Activated naive CD4-positive, alpha-beta T cell (primary cell): ENCODE results near the gene PTTG1IP.
A peak's percentile ranks its signal among the peaks of the same experiment; 100 is the strongest.
"Not testable (repeated sequence)": the region's sequence is repeated elsewhere in the genome, so short reads cannot be mapped to it uniquely, and the experiment has no call there.

Experiments
- DNase-seq, 4 experiments: peaks; one replicate each; lab custom pipeline; 2025; lab: John Stamatoyannopoulos, UW

Gene PTTG1IP

DNA sequence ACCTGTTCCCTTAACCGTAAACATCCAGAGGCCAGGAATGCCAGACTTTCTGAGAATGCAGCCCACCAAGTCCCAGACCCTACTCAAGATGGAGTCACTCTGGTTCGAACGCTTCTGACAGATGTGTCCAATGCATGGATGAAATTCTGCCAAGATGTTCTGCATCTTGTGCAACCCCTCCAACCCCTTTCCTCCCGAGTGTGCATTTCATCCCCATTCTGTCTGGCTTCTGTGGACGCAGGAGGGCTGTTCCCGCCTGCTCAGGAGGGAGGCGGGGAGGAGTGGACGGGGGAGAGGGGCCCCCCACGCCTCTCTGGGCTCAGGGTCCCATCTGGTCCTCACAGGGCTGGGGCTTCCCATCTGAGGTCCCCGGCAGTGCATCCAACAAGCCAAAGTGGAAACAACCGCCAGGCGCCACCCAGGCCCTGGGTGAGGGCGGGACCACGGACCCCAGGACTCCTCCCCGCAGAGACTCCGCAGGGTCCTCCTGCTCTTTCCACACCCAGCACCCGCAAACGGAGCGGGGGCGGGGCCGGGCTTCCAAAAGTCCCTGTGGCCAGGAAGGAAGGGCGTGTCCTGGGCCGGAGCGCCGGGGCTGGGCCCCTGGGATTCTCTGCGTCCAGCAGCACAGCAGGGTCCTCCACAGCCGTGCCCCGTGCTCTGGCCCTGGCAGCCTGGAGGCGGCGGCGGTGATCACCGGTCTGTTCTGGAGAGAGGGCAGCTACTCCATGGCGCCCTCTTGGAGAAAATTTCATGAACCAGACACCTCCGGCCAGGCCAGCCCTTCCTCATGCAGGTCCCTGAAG lies 27.9 kb downstream of the PTTG1IP start:
- DNase-seq: peak in 2 of 4 experiments; percentile 23 to 28

DNA sequence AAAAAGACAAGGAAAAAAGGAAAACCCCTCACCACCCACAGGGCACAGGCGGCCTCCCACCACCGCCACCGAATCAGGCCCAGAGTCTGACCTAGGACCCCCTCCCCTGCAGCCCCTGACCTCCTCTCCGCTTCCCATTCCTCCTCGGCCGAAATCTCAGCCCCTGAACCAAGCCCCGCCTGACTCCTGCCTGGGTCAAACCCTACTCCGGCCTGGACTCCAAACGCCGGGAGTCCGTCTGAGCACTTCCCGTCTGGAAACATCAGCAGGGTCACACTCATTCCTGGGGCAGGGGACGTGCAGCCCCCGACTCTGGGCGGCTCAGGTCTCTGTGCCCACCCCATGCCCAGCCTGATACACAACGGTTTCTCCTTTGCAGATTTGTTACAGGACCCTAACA lies 29.2 kb downstream of the PTTG1IP start:
- no peak for DNase-seq

DNA sequence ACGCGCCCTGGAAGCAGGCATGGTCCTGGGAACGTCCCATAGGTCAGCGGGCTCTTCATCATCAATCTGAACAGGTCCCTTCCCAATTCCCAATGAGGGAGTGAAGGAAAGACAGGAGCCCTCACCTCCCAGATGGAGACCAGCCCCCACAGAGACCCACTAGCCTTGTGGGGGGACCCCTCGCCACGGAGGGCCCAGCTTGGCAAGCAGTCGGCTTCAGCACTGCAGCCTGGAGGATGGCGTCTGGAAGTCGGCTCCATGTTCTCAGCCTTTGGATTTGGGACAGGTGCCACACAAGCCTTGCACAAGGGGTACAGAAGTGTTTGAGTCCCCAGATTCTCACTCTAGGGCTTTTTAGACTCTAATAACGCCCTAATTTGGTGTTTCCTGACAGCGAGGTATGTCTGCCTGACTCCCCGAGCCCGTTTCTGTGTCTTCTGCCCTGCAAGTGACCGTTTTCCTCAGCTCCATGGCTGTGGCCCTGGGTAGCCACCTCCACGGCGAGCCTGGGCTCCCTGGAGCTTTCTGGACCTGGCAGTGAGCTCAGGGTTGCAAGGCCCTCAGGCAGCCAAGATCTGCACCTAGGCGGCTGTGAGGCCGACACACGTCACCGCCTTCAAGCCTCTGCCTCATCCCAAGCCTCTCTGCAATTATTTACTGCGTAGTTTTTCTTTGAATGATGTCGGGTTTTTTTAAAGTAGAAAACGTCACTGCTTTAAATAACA lies 30.6 kb downstream of the PTTG1IP start:
- no peak for DNase-seq

DNA sequence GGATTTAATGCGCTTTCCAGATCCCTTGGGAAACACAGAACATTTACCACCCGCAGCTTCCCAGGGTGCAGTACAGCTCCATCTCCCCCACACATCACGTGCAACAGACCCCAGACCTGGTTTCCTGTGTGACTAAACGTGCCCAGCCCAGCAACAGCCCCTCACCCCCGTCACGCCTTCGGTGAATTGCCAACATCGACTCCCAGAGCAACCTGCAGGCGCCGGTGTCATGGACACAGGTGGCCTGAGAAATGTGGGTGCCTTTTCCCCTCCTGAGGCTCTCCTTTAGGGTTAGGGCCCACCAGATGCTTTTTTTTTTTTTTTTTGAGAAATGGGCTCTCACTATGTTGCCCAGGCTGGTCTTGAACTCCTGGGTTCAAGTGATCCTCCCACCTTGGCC lies 31.4 kb downstream of the PTTG1IP start:
- no peak for DNase-seq

DNA sequence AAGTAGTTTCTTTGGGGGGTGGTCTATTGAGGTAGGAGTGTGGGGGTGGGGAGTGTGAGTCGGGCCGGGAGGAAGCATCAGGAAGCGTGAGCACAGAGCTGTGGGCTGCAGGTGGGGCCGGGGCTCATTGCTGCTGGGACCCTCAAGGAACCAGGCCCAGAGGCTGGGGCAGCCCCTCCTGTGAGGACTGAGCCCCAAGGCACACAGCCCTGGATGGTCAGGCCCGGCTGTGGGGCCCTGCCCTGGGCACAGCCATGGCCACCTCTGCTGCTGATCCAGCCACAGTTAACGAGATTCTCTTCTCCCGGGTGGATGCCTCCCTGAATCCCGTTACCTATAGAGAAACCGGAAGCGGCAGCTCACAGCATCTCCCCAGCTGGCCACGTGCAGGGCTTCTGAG lies 32.7 kb downstream of the PTTG1IP start:
- no peak for DNase-seq

DNA sequence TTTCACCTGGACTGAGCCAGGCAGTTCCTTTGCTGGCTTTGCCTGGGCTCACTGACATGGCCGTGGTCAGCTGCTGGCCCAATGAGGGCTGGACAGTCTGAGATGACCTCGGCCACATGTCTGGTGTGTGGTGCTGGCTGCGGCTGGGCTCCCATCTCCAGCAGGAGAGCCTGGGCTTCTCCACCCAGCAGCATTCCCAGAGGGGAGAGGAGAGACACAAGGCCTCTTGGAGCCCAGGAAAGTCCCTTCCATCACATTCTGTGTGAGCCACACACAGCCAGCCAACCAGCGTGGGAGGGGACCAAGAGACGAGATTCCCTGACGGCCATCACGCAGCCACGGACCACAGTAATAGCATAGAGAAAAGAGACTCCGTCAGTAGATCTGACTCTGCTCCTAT lies 34.5 kb downstream of the PTTG1IP start:
- no peak for DNase-seq

DNA sequence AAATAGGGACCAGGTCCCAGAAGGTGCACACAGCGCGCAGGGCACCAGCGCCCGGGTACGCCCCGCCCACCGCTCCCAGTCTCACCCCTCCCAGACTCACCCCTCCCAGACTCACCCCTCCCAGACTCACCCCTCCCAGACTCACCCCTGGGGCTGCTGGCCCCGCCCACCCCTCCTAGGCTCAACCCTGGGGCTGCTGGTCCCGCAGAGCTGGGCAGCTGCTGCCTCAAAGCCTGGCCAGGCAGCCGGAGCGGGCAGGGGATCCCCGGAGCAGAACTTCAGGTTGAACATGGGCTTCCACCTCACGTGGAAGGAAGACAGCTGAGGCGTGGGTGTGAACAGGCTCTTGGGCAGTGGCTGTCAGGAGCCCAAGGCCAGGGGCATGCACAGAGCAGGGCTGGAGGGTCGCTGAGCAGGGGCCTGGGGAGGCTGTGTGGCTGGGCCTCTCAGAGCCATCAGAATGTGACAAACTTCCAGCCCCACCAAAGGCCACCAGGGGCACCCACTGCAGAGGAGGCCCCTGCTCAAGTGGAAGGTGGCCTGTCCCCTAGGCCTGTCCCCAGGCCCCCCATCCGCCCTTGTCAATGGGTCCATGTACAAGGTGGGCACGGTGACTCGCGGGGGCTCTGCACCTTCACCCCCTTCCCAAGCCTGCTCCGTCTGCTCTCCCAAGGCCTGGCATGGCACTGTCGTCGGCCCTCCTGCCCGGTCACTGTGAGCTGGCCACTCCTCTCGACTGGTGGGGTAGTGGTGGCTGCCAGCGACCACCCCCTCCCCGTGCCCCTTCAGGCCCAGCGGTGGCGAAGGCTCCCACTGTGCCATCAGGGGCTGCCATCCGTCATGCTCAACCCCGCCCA lies 35.2 kb downstream of the PTTG1IP start:
- DNase-seq: no peak

DNA sequence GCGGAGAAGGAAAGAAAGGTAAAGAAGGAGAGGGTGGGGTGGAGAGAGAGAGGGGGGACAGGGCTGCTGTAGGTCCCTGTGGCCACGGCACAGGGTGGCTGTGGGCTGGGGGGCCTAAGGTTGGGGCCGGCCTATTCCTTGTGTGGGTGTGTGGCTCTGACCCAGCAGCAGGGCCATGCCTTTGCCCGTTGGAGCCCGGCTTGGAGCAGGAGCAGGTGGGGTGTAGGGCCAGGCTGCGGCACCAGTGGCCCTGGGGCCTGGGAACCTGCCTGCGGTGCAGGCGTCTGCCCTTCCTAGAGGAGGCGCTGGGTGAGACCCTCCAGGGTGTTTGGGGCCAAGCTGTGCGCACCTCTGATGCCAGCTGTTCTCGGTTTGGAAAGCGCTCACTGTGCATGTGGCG lies 36.0 kb downstream of the PTTG1IP start:
- DNase-seq: no peak

DNA sequence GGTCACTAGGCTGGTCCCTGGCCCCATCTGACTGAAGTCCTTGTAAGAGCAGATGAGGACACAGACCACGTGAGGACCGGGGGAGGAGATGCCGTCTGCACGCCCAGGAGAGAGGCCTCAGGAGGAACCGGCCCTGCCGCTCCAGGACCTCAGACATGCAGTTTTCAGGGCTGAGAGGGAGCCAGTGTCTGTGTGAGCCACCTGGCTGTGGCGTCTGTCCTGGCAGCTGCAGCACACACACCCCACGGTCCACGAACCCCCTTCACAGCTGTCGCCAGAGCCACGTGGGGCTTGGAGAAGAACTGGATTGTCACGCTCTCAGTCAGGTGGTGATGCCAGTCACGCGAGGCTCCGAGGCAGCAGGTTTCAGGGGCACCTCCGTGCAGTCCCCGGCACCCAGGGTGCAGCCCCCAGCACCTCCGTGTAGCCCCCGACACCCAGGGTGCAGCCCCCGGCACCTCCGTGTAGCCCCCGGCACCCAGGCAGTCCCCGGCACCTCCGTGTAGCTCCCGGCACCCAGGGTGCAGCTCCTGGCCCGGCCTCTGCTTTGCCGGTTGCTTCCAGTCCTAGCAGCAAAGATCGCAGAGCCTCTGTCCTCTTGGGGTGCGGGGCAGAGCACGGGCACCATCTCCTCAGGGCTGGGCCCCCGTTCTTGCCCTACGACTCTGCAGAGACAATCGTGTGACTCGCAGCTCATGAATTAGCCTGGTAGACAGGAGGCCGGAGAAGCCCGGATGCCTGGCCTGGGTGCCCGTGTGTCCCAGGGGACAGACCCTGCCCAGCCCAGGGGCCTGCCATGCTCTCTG lies 36.6 kb downstream of the PTTG1IP start:
- no peak for DNase-seq

DNA sequence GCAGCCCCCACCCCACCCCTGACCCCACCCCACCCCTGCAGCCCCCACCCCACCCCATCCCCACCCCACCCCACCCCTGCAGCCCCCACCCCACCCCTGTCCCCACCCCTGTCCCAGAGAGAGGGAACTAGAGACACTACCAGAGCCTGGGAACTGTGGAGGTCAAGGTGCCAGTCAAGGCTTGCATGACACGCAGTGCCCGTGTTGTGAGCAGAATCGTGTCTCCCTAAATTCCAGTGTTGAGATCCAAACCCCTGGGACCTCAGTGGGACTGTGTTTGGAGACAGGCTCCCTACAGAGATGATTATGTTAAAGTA lies 37.2 kb downstream of the PTTG1IP start:
- no peak for DNase-seq

DNA sequence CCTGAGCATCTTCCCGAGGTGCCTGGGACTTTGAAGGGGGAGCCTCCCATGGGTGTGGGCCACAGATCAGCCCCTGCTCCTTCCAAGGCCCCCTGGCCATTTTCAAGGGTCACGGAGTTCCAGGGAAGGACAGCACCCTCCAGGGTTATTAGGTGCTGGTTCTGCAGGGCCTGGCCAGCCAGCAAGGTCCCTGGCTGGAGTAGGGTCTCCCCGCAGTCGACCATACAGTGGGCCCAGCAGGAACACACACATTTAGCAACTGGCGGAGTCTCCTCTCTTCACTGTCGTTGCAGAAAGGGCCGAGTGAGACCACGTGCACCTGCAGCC lies 37.9 kb downstream of the PTTG1IP start:
- no peak for DNase-seq

DNA sequence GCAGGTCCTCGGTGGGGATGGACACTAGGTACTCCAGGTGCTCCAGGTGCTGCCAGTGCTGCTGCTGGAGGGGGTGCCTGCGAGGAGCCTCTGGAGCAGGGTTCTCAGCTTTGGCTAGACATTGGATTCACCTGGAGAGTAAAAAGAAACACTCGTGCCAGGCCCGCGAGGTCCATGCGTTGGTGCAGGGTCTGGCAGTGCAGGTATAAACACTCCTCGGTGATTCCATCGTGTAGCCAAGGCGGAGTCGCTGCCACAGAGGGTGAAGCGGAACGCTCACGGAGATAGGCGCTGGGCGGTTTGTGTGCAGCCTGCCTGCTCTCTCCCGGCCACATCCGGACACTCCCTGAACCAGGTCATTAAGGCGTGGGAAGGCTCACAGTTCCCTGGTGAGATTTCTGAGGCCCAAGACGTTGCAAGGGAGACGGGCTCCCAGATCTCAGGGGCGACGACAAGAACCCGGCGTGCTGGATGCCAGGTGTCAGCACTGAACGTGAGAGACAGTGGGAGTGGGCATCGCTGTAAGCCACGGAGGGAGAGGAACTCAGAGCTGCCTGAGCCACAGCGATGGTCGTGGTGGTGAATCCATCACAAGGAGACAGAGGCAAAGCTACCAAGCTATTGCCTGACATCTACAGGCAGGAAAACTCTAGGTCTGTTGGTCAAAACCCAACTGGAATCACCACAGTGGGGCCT lies 38.4 kb downstream of the PTTG1IP start:
- no peak for DNase-seq

DNA sequence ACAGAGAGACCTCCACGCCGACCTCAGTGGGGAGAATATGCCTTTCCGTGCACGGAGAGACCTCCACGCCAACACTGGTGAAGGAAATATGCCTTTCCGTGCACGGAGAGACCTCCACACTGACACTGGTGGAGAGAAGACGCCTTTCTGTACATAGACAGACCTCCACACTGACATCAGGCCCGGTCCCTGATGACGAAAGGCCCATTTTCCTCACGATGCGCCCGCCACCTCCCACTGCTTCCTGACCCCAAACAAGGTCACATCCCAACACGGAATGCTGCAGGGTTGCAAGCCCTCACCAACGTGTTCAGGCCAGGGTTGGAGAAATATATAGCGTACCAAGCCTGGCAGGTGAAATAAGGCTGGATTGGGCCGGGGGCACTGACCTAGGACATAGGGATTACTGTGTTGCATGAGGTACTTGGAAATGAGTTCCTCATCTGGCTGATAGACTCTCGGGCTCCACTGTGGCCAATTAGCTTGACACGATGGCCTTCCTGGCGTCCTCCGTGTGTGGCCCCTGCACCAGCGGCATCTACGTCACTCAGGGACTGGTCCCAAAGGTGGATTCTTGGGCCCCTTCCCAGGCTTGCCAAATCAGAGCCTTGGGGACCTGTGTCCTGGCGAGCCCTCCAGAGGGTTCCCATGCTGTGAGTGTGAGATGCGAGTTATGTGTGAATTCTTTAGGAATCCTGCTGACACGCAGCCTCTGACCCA lies 39.1 kb downstream of the PTTG1IP start:
- no peak for DNase-seq

DNA sequence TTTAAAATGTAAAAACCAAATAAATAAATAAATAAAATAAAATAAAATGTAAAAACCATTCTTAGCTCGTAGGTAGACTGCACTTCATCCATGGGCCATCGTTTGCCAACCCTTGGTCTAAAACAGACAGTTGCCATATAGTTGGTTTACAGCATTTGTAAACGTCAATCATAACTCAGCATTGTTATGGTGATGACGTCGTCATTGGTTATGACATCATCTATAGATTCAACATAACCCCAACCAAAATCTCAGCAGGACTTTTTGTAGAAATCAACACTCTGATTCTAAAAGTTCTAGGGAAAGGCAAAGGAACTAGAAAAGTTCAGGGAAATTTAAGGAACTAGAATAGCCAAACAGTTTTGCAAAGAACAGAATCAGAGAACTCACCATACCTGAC lies 39.8 kb downstream of the PTTG1IP start:
- DNase-seq: no peak

DNA sequence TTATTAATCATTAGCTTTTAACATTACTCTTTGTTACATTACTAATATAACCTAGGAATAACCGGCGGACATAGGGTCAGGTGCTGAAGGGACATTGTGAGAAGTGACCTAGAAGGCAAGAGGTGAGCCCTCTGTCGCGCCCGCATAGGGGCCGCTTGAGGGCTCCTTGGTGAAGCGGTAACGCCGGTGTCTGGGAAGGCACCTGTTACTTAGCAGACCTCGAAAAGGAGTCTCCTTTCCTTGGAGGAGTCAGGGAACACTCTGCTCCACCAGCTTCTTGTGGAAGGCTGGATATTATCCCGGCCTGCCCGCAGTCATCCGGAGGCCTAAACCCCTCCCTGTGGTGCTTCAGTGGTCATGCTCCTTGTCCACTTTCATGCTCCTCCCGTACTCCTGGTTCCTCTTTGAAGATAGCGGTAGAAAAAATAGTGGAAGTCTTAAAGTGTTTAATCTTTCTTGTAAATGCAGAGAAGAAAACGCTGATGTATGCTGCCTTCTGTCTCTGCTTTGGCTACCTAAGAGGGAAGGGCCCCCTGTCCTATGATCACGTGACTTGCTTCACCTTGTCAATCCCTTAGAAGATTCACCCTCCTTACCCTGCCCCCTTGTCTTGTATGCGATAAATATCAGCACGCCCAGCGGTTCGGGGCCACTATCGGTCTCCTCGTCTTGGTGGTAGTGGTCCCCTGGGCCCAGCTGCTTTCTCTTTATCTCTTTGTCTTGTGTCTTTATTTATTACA lies 40.8 kb downstream of the PTTG1IP start:
- DNase-seq: not testable (repeated sequence)

DNA sequence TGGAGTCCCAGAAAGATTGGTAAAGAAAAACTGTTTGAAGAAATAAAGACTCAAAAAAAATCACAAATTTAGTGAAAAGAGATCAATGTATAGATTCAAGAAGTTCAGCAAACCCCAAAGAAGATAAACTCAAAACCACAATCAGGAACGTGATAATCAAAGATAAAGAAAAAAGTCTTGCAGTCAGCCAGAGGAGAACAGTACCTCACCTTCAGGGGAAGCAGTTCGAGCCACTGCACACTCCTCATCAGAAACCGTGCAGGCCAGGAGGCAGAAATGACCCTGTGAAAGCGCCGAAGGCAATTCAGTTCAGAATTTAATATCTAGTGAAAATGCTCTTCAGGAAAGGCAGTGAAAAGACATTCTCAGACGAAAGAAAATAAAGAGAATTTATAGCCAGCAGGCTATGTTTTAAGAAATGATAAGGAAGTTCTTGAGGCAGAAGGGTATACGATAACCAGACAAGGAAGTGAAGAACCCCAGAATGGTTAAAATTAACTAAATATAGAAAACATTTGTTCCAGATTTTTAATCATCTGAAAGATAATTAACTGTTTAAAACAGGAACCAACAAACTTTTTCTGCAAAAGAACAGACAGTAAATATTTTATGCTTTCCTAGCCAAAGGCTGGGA lies 42.1 kb downstream of the PTTG1IP start:
- DNase-seq: no peak

DNA sequence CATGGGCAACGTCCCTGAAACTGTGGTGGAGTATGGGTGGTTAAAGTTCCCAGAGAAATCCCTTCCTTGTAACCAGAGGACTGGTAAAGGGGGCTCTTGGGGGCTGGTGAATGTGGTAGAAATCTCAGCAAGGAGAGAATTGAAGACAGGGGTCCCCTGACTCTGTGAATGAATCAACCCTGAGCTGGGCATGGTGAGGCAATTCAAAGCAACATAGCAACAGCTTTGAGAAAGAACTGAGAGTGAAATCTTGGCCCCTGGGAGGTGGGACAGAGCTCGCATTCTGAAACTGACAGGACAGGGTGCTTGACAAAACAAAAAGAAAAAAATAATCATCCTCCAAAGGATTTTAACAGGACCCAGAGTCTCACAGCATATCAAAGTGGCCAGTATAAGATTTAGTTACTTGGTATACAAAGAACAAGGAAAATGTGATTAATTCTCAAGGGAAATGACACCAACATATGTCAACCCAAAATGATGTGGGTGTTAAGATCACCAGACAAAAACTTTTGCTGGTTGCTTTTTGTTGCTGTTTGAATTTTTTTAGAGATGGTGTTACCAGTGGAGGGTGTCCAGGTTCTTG lies 43.9 kb downstream of the PTTG1IP start:
- no peak for DNase-seq

DNA sequence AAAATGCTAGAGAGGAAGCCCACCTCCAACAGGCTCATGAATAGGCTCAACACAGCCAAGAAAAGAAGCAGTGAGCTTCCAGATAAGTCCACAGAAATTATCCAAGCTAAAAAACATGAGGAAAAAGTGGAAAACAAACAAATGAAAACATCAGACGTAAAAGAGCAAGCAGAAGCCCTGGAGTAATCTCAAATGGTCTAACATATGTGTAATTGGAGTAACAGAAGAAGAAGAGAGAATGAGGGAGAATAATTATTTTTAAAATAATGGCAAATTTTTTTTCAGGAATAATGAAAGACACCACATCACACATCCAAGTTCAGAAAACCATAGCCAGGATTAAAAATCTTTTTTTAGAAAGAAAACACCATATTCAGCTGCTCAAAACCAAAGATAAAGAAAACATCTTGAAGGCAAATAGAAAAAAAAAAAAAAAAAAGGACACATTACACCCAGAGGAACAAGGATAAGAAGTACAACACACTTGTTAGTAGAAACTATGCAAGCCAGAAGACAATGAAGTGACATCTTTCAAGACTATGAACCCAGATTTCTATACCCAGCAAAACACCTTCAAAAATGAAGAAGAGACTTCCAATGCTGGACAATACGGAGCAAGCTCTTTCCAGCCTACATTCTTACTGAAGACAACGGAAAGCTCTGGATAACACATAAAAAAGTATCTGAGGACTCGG lies 45.0 kb downstream of the PTTG1IP start:
- DNase-seq: no peak
